ENCODE data around the gene LRFN4. TPM values are rescaled to one million over a fixed set of nuclear protein-coding genes. Genes with fewer than 3 reads are reported as not detected.

The LRFN4 gene
- total RNA-seq, 1 experiment from 2014 or later: 56.7 TPM

DNA sequence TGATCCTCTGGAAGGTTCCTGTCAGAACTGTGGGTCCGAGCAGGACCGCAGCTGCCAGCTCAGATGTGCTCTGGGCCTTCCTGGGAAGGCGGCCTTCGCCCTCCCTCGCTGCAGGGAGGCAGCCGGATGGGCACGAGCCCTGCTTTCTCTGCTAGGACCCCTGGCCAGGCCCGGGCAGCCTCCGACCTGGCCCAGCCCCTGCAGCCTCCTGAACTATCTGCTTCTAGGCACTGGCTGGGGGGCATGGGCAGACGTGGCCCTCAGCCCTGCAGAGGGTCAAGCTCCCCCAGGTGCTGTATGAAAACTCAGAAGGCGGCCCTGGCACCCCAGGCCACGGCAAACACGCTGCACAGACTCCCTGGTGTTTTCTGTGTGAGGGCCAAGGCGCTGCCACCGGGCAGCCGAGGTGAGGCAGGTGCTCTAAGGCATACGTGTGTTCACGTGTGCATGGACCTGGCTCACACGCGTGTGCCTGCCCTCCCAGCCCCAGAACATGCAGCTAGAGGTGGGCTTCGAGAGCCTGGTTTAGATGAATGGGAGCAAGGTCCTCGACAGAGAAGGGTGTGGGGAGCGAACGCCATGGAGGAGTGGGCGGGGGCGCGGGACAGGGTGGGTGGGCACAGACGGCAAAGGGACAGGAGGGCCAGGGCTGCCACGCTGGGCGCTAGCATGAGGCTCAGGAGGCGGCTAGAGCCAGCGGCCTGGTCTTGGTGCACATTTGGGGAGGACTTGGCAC lies 4.3 kb downstream of the LRFN4 start:
- in situ Hi-C loops (cut with HindIII; ENCODE audit: low pct_unique_long_range_greater_than_20kb, low sequenced_read_pairs) (no loop called here), intact Hi-C loops (cut with micrococcal nuclease; ENCODE audit: unreplicated experiment) (no loop called here)
- Histone ChIP-seq H3K27me3 (ENCODE audit: control insufficient read depth, insufficient read depth, low read length) (no peaks in the 10 kb centered on the region), H3K27ac (ENCODE audit: low read length) (no peak overlapping the region), H3K4me1 (ENCODE audit: control insufficient read depth, insufficient read depth, low read length) (peaks cover 14% of the 10 kb centered on the region), H3K9me3 (ENCODE audit: control insufficient read depth, insufficient read depth, low read depth, low read length) (no peaks in the 10 kb centered on the region), H3K4me3 (ENCODE audit: low read depth in 2 of 2, low read length in 2 of 2) (no peak overlapping the region), H3K36me3 (ENCODE audit: control insufficient read depth, insufficient read depth, low read length) (no peaks in the 10 kb centered on the region)
- no peak for ATAC-seq
- DNase-seq (ENCODE audit: low read depth, low spot score): no peak
- ChIA-PET POLR2A (interaction anchor here (0.6 kb wide), 1 partner anchor 86 kb away, joined by 4 read pairs; no protein-coding TSS in a partner anchor), CTCF (no interaction called here)
- TF ChIP-seq, protein P1, sequence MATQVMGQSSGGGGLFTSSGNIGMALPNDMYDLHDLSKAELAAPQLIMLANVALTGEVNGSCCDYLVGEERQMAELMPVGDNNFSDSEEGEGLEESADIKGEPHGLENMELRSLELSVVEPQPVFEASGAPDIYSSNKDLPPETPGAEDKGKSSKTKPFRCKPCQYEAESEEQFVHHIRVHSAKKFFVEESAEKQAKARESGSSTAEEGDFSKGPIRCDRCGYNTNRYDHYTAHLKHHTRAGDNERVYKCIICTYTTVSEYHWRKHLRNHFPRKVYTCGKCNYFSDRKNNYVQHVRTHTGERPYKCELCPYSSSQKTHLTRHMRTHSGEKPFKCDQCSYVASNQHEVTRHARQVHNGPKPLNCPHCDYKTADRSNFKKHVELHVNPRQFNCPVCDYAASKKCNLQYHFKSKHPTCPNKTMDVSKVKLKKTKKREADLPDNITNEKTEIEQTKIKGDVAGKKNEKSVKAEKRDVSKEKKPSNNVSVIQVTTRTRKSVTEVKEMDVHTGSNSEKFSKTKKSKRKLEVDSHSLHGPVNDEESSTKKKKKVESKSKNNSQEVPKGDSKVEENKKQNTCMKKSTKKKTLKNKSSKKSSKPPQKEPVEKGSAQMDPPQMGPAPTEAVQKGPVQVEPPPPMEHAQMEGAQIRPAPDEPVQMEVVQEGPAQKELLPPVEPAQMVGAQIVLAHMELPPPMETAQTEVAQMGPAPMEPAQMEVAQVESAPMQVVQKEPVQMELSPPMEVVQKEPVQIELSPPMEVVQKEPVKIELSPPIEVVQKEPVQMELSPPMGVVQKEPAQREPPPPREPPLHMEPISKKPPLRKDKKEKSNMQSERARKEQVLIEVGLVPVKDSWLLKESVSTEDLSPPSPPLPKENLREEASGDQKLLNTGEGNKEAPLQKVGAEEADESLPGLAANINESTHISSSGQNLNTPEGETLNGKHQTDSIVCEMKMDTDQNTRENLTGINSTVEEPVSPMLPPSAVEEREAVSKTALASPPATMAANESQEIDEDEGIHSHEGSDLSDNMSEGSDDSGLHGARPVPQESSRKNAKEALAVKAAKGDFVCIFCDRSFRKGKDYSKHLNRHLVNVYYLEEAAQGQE (IDR thresholded peaks at IDR 0.05; ENCODE audit: insufficient read depth in 1 of 2, low read depth in 2 of 2, low read length in 1 of 2): no peak
- TF ChIP-seq SIN3A (IDR thresholded peaks at IDR 0.05; ENCODE audit: borderline replicate concordance, insufficient read depth, low read depth, low read length) (no peak), TCF7L2 (IDR thresholded peaks at IDR 0.05; ENCODE audit: low read depth, low read length) (no peak), POLR2AphosphoS5 (IDR thresholded peaks at IDR 0.05; ENCODE audit: low read depth, low read length) (no peak)
- no TSS peak for BruUV-seq (replicated peaks)

DNA sequence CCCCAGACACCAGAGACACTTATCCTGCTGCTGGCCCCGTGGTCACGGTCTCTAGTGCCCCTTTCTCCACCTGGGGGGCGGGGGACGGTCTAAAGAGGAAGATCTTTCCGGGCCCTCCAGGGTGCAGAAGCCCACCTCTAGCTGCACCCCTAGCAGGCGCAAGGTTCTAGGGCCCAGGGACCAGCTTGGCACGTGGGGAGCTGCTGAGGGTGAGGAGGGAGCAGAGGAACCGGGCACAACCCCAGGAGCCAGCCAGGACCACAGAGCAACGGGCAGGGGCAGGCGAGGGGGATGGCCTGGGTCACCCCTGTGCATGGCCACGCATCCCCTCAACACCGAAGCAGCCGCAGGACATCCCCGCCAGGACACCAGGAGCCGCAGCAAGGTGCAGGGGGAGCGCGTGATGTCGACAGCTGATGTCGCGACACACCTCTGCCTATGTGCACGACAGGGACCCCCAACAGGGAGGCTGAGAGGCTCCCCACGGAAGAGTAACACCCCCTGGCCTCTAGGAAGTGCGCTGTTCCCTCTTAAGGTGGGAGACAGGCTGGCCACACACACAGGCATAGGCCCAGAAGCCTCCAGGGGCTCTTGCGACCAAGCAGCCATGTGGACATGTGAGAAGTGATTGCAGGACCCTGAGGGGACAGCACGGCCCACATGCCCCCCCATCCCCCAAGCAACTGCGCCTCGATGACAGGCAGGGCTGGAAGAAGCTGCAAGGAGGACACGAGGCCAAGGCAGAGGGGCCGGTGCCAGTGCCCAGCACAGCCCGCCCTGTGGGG lies 5.1 kb downstream of the LRFN4 start:
- ChIA-PET CTCF (interaction anchor here (0.9 kb wide), 1 partner anchor 13 kb away, joined by 4 read pairs; no protein-coding TSS in a partner anchor), POLR2A (no interaction called here)
- Histone ChIP-seq H3K4me1 (ENCODE audit: control insufficient read depth, insufficient read depth, low read length) (peaks cover 19% of the 10 kb centered on the region), H3K9me3 (ENCODE audit: control insufficient read depth, insufficient read depth, low read depth, low read length) (no peaks in the 10 kb centered on the region), H3K4me3 (ENCODE audit: low read depth in 2 of 2, low read length in 2 of 2) (no peak overlapping the region), H3K27ac (ENCODE audit: low read length) (no peak overlapping the region), H3K36me3 (ENCODE audit: control insufficient read depth, insufficient read depth, low read length) (no peaks in the 10 kb centered on the region), H3K27me3 (ENCODE audit: control insufficient read depth, insufficient read depth, low read length) (no peaks in the 10 kb centered on the region)
- intact Hi-C loops (cut with micrococcal nuclease; ENCODE audit: unreplicated experiment): no loop called here
- BruUV-seq (replicated peaks): no TSS peak
- DNase-seq (ENCODE audit: low read depth, low spot score) (no peak), ATAC-seq (no peak)
- TF ChIP-seq, protein P2, sequence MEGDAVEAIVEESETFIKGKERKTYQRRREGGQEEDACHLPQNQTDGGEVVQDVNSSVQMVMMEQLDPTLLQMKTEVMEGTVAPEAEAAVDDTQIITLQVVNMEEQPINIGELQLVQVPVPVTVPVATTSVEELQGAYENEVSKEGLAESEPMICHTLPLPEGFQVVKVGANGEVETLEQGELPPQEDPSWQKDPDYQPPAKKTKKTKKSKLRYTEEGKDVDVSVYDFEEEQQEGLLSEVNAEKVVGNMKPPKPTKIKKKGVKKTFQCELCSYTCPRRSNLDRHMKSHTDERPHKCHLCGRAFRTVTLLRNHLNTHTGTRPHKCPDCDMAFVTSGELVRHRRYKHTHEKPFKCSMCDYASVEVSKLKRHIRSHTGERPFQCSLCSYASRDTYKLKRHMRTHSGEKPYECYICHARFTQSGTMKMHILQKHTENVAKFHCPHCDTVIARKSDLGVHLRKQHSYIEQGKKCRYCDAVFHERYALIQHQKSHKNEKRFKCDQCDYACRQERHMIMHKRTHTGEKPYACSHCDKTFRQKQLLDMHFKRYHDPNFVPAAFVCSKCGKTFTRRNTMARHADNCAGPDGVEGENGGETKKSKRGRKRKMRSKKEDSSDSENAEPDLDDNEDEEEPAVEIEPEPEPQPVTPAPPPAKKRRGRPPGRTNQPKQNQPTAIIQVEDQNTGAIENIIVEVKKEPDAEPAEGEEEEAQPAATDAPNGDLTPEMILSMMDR (IDR thresholded peaks at IDR 0.05): no peak
- TF ChIP-seq, protein P1 (IDR thresholded peaks at IDR 0.05; ENCODE audit: insufficient read depth in 1 of 2, low read depth in 2 of 2, low read length in 1 of 2): no peak
- TF ChIP-seq TCF7L2 (IDR thresholded peaks at IDR 0.05; ENCODE audit: low read depth, low read length): no peak
- no peak for TF ChIP-seq SIN3A (IDR thresholded peaks at IDR 0.05; ENCODE audit: borderline replicate concordance, insufficient read depth, low read depth, low read length)
- in situ Hi-C loops (cut with HindIII; ENCODE audit: low pct_unique_long_range_greater_than_20kb, low sequenced_read_pairs): no loop called here
